ENCODE data around the gene NEURL2. TPM values are rescaled to one million over a fixed set of nuclear protein-coding genes. Genes with fewer than 3 reads are reported as not detected.

The NEURL2 gene
- total and polyA plus RNA-seq, 3 experiments from 2014 or later = 0.94 to 2.8 (median 2.7) TPM

GRCh38 chr20:45859916-45860315 is 31.1 kb downstream of the NEURL2 start:
- H3K9me3 Mint-ChIP-seq = no peaks in the 10 kb centered on the region
- Histone ChIP-seq H3K4me3 (ENCODE audit: low read length) (no peak overlapping the region), H3K27me3 (ENCODE audit: insufficient read depth, low read length, poor library complexity, severe bottlenecking) (no peaks in the 10 kb centered on the region), H3K9me3 (ENCODE audit: low read length) (no peaks in the 10 kb centered on the region), H3K36me3 (ENCODE audit: insufficient read depth, low read length) (no peaks in the 10 kb centered on the region), H3K27ac (ENCODE audit: low read depth, low read length) (no peak overlapping the region), H3K4me1 (ENCODE audit: insufficient read depth, low read length) (peaks cover 26% of the 10 kb centered on the region)
- H3K27me3 Mint-ChIP-seq = peaks cover 0 to 2% of the 10 kb centered on the region in 2 donors
- peaks cover 0 to 18% (median 10%) of the 10 kb centered on the region in 3 donors for H3K36me3 Mint-ChIP-seq
- no peak overlapping the region for H3K27ac Mint-ChIP-seq
- ChIA-PET POLR2A (no interaction called here), CTCF (no interaction called here)
- H3K4me1 Mint-ChIP-seq = peaks cover 29 to 62% (median 53%) of the 10 kb centered on the region in 3 donors
- no peak for DNase-seq
- H3K4me3 Mint-ChIP-seq = no peak overlapping the region

GRCh38 chr20:45857882-45858216 is 33.2 kb downstream of the NEURL2 start:
- Mint-ChIP-seq H3K27me3 (peaks cover 0 to 2% of the 10 kb centered on the region in 2 donors), H3K36me3 (peaks cover 0 to 34% (median 8%) of the 10 kb centered on the region in 3 donors), H3K9me3 (no peaks in the 10 kb centered on the region), H3K4me3 (peak overlapping the region; percentile 89 to 99 (median 96)), H3K4me1 (peaks cover 41 to 79% (median 71%) of the 10 kb centered on the region in 3 donors), H3K27ac (peak overlapping the region; percentile 87 to 98 (median 98))
- CTCF ChIA-PET = interaction anchor here (1.2 kb wide), 1 partner anchor 24 kb away, joined by 3 read pairs; no protein-coding TSS in a partner anchor
- H3K4me3 ChIP-seq (ENCODE audit: low read length) = peak overlapping the region; percentile 91
- no peaks in the 10 kb centered on the region for H3K9me3 ChIP-seq (ENCODE audit: low read length)
- POLR2A ChIA-PET = interaction anchor here (0.6 to 2.9 kb wide), 4 partner anchors 23 to 76 kb away, joined by 4 to 29 read pairs (median 6); partner anchors contain the start of gene PCIF1
- H3K4me1 ChIP-seq (ENCODE audit: insufficient read depth, low read length) = peaks cover 30% of the 10 kb centered on the region
- DNase-seq = no peak
- H3K36me3 ChIP-seq (ENCODE audit: insufficient read depth, low read length) = peaks cover 6% of the 10 kb centered on the region
- H3K27ac ChIP-seq (ENCODE audit: low read depth, low read length) = peak overlapping the region; percentile 93
- no peaks in the 10 kb centered on the region for H3K27me3 ChIP-seq (ENCODE audit: insufficient read depth, low read length, poor library complexity, severe bottlenecking)

GRCh38 chr20:45857114-45857881 is 33.7 kb downstream of the NEURL2 start, which contains the start of the genes ACOT8 and ZSWIM3:
Gene ACOT8 (minus strand): TSS chr20:45857392. CDS start chr20:45857315, 77 bp downstream.
Gene ZSWIM3 (plus strand): TSS chr20:45857614. CDS start chr20:45857826, 212 bp downstream.
- peak; percentile 84 to 98 (median 97) for DNase-seq
- Histone ChIP-seq H3K36me3 (ENCODE audit: insufficient read depth, low read length) (peaks cover 6% of the 10 kb centered on the region), H3K4me3 (ENCODE audit: low read length) (peak within 1 kb of the TSS; percentile 91), H3K9me3 (ENCODE audit: low read length) (no peaks in the 10 kb centered on the region), H3K27me3 (ENCODE audit: insufficient read depth, low read length, poor library complexity, severe bottlenecking) (no peaks in the 10 kb centered on the region), H3K4me1 (ENCODE audit: insufficient read depth, low read length) (peaks cover 30% of the 10 kb centered on the region), H3K27ac (ENCODE audit: low read depth, low read length) (peak within 1 kb of the TSS; percentile 93)
- H3K27me3 Mint-ChIP-seq = peaks cover 0 to 2% of the 10 kb centered on the region in 2 donors
- H3K4me1 Mint-ChIP-seq = peaks cover 41 to 79% (median 71%) of the 10 kb centered on the region in 3 donors
- no peaks in the 10 kb centered on the region for H3K9me3 Mint-ChIP-seq
- peaks cover 0 to 38% (median 10%) of the 10 kb centered on the region in 3 donors for H3K36me3 Mint-ChIP-seq
- POLR2A ChIA-PET = interaction anchor here (0.6 to 2.9 kb wide), 7 partner anchors 23 to 77 kb away, joined by 3 to 29 read pairs (median 5); partner anchors contain the start of genes PCIF1 and ZSWIM1
- H3K4me3 Mint-ChIP-seq = peak within 1 kb of the TSS; percentile 89 to 99 (median 96)
- peak within 1 kb of the TSS; percentile 87 to 98 (median 98) for H3K27ac Mint-ChIP-seq
- CTCF ChIA-PET = interaction anchor here (0.6 to 2.0 kb wide), 3 partner anchors 8 to 25 kb away, joined by 3 to 8 read pairs (median 4); partner anchors contain the start of gene ZSWIM1

GRCh38 chr20:45853484-45853883 is 37.5 kb downstream of the NEURL2 start:
- Mint-ChIP-seq H3K9me3 (no peaks in the 10 kb centered on the region), H3K36me3 (peaks cover 7 to 63% (median 11%) of the 10 kb centered on the region in 3 donors), H3K4me3 (peak overlapping the region in 2 of 7 donors; percentile 12 to 74), H3K27me3 (no peaks in the 10 kb centered on the region), H3K27ac (peak overlapping the region in 3 of 8 donors; percentile 33 to 89 (median 37)), H3K4me1 (peaks cover 38 to 70% (median 54%) of the 10 kb centered on the region in 3 donors)
- H3K36me3 ChIP-seq (ENCODE audit: insufficient read depth, low read length) = peaks cover 13% of the 10 kb centered on the region
- ChIA-PET CTCF (interaction anchor here (1.0 to 1.3 kb wide), 2 partner anchors 10 to 38 kb away, joined by 3 read pairs; partner anchors contain the start of gene CTSA), POLR2A (no interaction called here)
- no peak for DNase-seq
- no peak overlapping the region for H3K4me3 ChIP-seq (ENCODE audit: low read length)
- no peaks in the 10 kb centered on the region for H3K27me3 ChIP-seq (ENCODE audit: insufficient read depth, low read length, poor library complexity, severe bottlenecking)
- H3K27ac ChIP-seq (ENCODE audit: low read depth, low read length) = no peak overlapping the region
- peaks cover 25% of the 10 kb centered on the region for H3K4me1 ChIP-seq (ENCODE audit: insufficient read depth, low read length)
- no peaks in the 10 kb centered on the region for H3K9me3 ChIP-seq (ENCODE audit: low read length)

- Mint-ChIP-seq H3K27me3 (no peaks in the 10 kb centered on the region), H3K4me3 (no peak overlapping the region), H3K4me1 (peaks cover 29 to 59% (median 42%) of the 10 kb centered on the region in 3 donors), H3K27ac (no peak overlapping the region), H3K36me3 (peaks cover 7 to 66% (median 11%) of the 10 kb centered on the region in 3 donors), H3K9me3 (no peaks in the 10 kb centered on the region)
- H3K27me3 ChIP-seq (ENCODE audit: insufficient read depth, low read length, poor library complexity, severe bottlenecking) = no peaks in the 10 kb centered on the region
- no peak overlapping the region for H3K4me3 ChIP-seq (ENCODE audit: low read length)
- no peak for DNase-seq
- CTCF ChIA-PET = interaction anchor here (1.1 to 1.3 kb wide), 2 partner anchors 9 to 28 kb away, joined by 3 read pairs; partner anchors contain the start of gene ZSWIM1
- H3K27ac ChIP-seq (ENCODE audit: low read depth, low read length) = no peak overlapping the region
- peaks cover 16% of the 10 kb centered on the region for H3K36me3 ChIP-seq (ENCODE audit: insufficient read depth, low read length)
- H3K9me3 ChIP-seq (ENCODE audit: low read length) = no peaks in the 10 kb centered on the region
- H3K4me1 ChIP-seq (ENCODE audit: insufficient read depth, low read length) = peaks cover 18% of the 10 kb centered on the region
- POLR2A ChIA-PET = no interaction called here
Measured at GRCh38 chr20:45852326-45852725, 38.7 kb downstream of the NEURL2 start.

- H3K36me3 Mint-ChIP-seq = peaks cover 7 to 64% (median 11%) of the 10 kb centered on the region in 3 donors
- H3K4me3 Mint-ChIP-seq = peak overlapping the region in 1 of 7 donors; percentile 42
- Histone ChIP-seq H3K9me3 (ENCODE audit: low read length) (no peaks in the 10 kb centered on the region), H3K4me1 (ENCODE audit: insufficient read depth, low read length) (peaks cover 15% of the 10 kb centered on the region), H3K36me3 (ENCODE audit: insufficient read depth, low read length) (peaks cover 18% of the 10 kb centered on the region), H3K4me3 (ENCODE audit: low read length) (no peak overlapping the region), H3K27ac (ENCODE audit: low read depth, low read length) (no peak overlapping the region), H3K27me3 (ENCODE audit: insufficient read depth, low read length, poor library complexity, severe bottlenecking) (no peaks in the 10 kb centered on the region)
- POLR2A ChIA-PET = no interaction called here
- H3K27ac Mint-ChIP-seq = no peak overlapping the region
- no peaks in the 10 kb centered on the region for H3K9me3 Mint-ChIP-seq
- no peaks in the 10 kb centered on the region for H3K27me3 Mint-ChIP-seq
- DNase-seq = no peak
- H3K4me1 Mint-ChIP-seq = peaks cover 23 to 50% (median 34%) of the 10 kb centered on the region in 3 donors
- CTCF ChIA-PET = no interaction called here
Measured at GRCh38 chr20:45851501-45851900, 39.5 kb downstream of the NEURL2 start.

- no peak overlapping the region for H3K4me3 ChIP-seq (ENCODE audit: low read length)
- Mint-ChIP-seq H3K9me3 (no peaks in the 10 kb centered on the region), H3K27ac (peak overlapping the region in 1 of 8 donors; percentile 67), H3K27me3 (no peaks in the 10 kb centered on the region), H3K4me1 (peaks cover 20 to 45% (median 28%) of the 10 kb centered on the region in 3 donors), H3K36me3 (peaks cover 7 to 69% (median 11%) of the 10 kb centered on the region in 3 donors), H3K4me3 (no peak overlapping the region)
- H3K27ac ChIP-seq (ENCODE audit: low read depth, low read length) = no peak overlapping the region
- H3K4me1 ChIP-seq (ENCODE audit: insufficient read depth, low read length) = peaks cover 9% of the 10 kb centered on the region
- peaks cover 24% of the 10 kb centered on the region for H3K36me3 ChIP-seq (ENCODE audit: insufficient read depth, low read length)
- ChIA-PET CTCF (no interaction called here), POLR2A (no interaction called here)
- no peaks in the 10 kb centered on the region for H3K9me3 ChIP-seq (ENCODE audit: low read length)
- no peaks in the 10 kb centered on the region for H3K27me3 ChIP-seq (ENCODE audit: insufficient read depth, low read length, poor library complexity, severe bottlenecking)
- DNase-seq = no peak
Measured at GRCh38 chr20:45850926-45851325, 40.1 kb downstream of the NEURL2 start.

GRCh38 chr20:45850238-45850637 is 40.8 kb downstream of the NEURL2 start:
- peaks cover 7 to 74% (median 11%) of the 10 kb centered on the region in 3 donors for H3K36me3 Mint-ChIP-seq
- H3K27ac Mint-ChIP-seq = peak overlapping the region in 2 of 8 donors; percentile 40 to 67
- CTCF ChIA-PET = no interaction called here
- no peak for DNase-seq
- no peaks in the 10 kb centered on the region for H3K9me3 ChIP-seq (ENCODE audit: low read length)
- H3K9me3 Mint-ChIP-seq = no peaks in the 10 kb centered on the region
- H3K27me3 ChIP-seq (ENCODE audit: insufficient read depth, low read length, poor library complexity, severe bottlenecking) = no peaks in the 10 kb centered on the region
- H3K27me3 Mint-ChIP-seq = no peaks in the 10 kb centered on the region
- POLR2A ChIA-PET = no interaction called here
- H3K27ac ChIP-seq (ENCODE audit: low read depth, low read length) = no peak overlapping the region
- peaks cover 25% of the 10 kb centered on the region for H3K36me3 ChIP-seq (ENCODE audit: insufficient read depth, low read length)
- H3K4me3 ChIP-seq (ENCODE audit: low read length) = no peak overlapping the region
- H3K4me1 Mint-ChIP-seq = peaks cover 17 to 38% (median 21%) of the 10 kb centered on the region in 3 donors
- H3K4me1 ChIP-seq (ENCODE audit: insufficient read depth, low read length) = peaks cover 6% of the 10 kb centered on the region
- no peak overlapping the region for H3K4me3 Mint-ChIP-seq

Data from CD8-positive, alpha-beta memory T cell (primary cell).